Measurements from ENCODE around the gene PRM2.

Gene PRM2

GRCh38 chr16:11232852-11233726 lies 43.2 kb downstream of the PRM2 start:
- DNase-seq (ENCODE audit: low read depth) = no peak
- in situ Hi-C loops (cut with HindIII; ENCODE audit: low sequenced_read_pairs) = no loop called here
- no peak overlapping the region for H3K4me3 ChIP-seq (ENCODE audit: low read depth, low read length)
- TF ChIP-seq, protein P1, sequence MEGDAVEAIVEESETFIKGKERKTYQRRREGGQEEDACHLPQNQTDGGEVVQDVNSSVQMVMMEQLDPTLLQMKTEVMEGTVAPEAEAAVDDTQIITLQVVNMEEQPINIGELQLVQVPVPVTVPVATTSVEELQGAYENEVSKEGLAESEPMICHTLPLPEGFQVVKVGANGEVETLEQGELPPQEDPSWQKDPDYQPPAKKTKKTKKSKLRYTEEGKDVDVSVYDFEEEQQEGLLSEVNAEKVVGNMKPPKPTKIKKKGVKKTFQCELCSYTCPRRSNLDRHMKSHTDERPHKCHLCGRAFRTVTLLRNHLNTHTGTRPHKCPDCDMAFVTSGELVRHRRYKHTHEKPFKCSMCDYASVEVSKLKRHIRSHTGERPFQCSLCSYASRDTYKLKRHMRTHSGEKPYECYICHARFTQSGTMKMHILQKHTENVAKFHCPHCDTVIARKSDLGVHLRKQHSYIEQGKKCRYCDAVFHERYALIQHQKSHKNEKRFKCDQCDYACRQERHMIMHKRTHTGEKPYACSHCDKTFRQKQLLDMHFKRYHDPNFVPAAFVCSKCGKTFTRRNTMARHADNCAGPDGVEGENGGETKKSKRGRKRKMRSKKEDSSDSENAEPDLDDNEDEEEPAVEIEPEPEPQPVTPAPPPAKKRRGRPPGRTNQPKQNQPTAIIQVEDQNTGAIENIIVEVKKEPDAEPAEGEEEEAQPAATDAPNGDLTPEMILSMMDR (IDR thresholded peaks at IDR 0.05; ENCODE audit: low read depth, low read length, missing control alignments) = no peak

DNA sequence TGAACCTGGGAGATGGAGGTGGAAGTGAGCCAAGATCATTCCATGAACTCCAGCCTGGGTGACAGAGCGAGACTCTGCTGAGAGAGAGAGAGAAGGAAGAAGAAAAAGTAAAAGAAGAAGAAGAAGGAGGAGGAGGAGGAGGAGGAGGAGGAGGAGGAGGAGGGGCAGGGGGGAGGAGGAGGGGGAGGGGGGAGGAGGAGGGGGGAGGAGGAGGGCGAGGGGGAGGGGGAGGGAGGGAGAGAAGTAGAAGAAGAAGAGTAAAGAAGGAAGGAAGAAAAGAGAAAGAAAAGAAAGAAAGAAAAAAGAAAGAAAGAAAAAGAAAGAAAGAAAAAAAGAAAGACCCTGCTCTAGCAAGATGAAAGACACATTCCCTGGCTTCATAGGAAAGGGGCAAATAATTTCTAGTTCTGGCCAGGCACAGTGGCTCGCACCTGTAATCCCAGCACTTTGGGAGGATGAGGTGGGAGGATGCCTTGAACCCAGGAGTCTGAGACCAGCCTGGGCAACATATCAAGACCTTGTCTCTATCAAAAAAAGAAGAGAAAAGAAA lies 43.9 kb downstream of the PRM2 start:
- TF ChIP-seq, protein P1 (IDR thresholded peaks at IDR 0.05; ENCODE audit: low read depth, low read length, missing control alignments) = no peak
- in situ Hi-C loops (cut with HindIII; ENCODE audit: low sequenced_read_pairs) = no loop called here
- DNase-seq (ENCODE audit: low read depth) = no peak
- H3K4me3 ChIP-seq (ENCODE audit: low read depth, low read length) = no peak overlapping the region

- TF ChIP-seq, protein P1 (IDR thresholded peaks at IDR 0.05; ENCODE audit: low read depth, low read length, missing control alignments) = no peak
- DNase-seq (ENCODE audit: low read depth) = no peak
- no peak overlapping the region for H3K4me3 ChIP-seq (ENCODE audit: low read depth, low read length)
- in situ Hi-C loops (cut with HindIII; ENCODE audit: low sequenced_read_pairs) = no loop called here
Observed at GRCh38 chr16:11231367-11231970, 44.8 kb downstream of the PRM2 start.

- TF ChIP-seq, protein P1 (IDR thresholded peaks at IDR 0.05; ENCODE audit: low read depth, low read length, missing control alignments) = no peak
- DNase-seq (ENCODE audit: low read depth) = no peak
- in situ Hi-C loops (cut with HindIII; ENCODE audit: low sequenced_read_pairs) = no loop called here
- H3K4me3 ChIP-seq (ENCODE audit: low read depth, low read length) = no peak overlapping the region
Observed at GRCh38 chr16:11229906-11230305, 46.4 kb downstream of the PRM2 start.

GRCh38 chr16:11229432-11229831 lies 46.8 kb downstream of the PRM2 start:
- DNase-seq (ENCODE audit: low read depth) = no peak
- no peak overlapping the region for H3K4me3 ChIP-seq (ENCODE audit: low read depth, low read length)
- TF ChIP-seq, protein P1 (IDR thresholded peaks at IDR 0.05; ENCODE audit: low read depth, low read length, missing control alignments) = no peak
- in situ Hi-C loops (cut with HindIII; ENCODE audit: low sequenced_read_pairs) = no loop called here

- H3K4me3 ChIP-seq (ENCODE audit: low read depth, low read length) = no peak overlapping the region
- in situ Hi-C loops (cut with HindIII; ENCODE audit: low sequenced_read_pairs) = no loop called here
- no peak for DNase-seq (ENCODE audit: low read depth)
- TF ChIP-seq, protein P1 (IDR thresholded peaks at IDR 0.05; ENCODE audit: low read depth, low read length, missing control alignments) = no peak
Observed at GRCh38 chr16:11225677-11226549, 50.4 kb downstream of the PRM2 start.

All from astrocyte of the cerebellum (primary cell).